HEK293 (cell line): ENCODE measurements around the gene BLOC1S4.

ENCODE experiments used
- HOXD13 ChIP-seq: sonication (generic); formaldehyde crosslinking; IDR thresholded peaks from 2 replicates; pipeline ENCODE4 v1.8.0; 2022; ENCODE audit warnings: missing genetic modification reagents, borderline replicate concordance
- ZNF530 ChIP-seq: fragments of 450-650 bp; formaldehyde crosslinking; IDR thresholded peaks from 2 replicates; pipeline ENCODE4 v1.5.1; 2016; ENCODE audit warnings: low read depth, missing biosample characterization, missing genetic modification characterization
- ZNF76 ChIP-seq: fragments of 450-650 bp; formaldehyde crosslinking; IDR thresholded peaks from 2 replicates; pipeline ENCODE4; 2016; ENCODE audit warnings: low read depth, missing biosample characterization, missing genetic modification characterization, borderline replicate concordance
- TF ChIP-seq, protein P1 (sequence below): fragments of 450-650 bp; formaldehyde crosslinking; IDR thresholded peaks from 2 replicates; pipeline ENCODE4 v1.5.1; 2016; ENCODE audit warnings: missing biosample characterization, missing genetic modification characterization
- TF ChIP-seq, protein P2 (sequence below): fragments of 450-650 bp; formaldehyde crosslinking; IDR thresholded peaks from 2 replicates; pipeline ENCODE4 v1.5.1; 2016; ENCODE audit warnings: missing biosample characterization, missing genetic modification characterization

DNA sequence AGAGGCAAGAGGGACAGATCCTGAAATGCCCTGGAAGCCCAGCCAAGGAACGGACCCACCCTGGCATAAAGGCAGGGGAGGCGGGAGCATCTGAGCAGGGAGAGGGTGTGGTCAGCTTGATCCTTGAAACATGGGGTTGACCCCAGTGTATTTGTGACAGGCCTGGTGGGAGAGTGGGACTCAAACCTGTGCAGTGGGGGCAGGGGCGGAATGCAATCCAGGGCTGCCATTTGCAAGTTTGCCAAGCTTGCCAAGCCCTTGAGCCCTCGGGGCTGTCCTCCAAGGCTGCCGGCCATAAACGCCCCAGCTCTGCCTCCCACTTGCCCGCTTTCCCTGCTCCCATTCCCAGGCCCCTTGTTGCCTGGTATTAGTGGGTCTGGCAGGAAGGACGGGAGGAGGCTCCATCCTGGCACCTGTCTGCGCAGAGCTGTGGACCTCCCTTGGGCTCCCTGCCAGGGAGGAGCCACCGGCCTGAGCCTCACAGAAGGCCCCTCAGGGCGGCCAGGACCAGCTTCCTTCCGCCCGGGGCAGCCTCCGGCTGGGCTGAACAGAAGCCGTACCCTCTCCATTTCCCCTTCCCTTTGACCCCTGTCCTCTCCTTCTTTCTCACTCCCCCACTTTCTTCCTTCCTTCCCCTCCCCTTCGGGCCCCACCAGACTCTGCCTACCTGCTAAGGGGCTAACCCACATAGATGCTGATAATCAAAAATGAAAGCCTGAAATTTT lies 21.6 kb upstream of the BLOC1S4 start:
- no peak for TF ChIP-seq ZNF76 (tag by site-specific recombination)
- TF ChIP-seq ZNF530 (tag by site-specific recombination) = no peak
- no peak for TF ChIP-seq HOXD13
- TF ChIP-seq, protein P1, sequence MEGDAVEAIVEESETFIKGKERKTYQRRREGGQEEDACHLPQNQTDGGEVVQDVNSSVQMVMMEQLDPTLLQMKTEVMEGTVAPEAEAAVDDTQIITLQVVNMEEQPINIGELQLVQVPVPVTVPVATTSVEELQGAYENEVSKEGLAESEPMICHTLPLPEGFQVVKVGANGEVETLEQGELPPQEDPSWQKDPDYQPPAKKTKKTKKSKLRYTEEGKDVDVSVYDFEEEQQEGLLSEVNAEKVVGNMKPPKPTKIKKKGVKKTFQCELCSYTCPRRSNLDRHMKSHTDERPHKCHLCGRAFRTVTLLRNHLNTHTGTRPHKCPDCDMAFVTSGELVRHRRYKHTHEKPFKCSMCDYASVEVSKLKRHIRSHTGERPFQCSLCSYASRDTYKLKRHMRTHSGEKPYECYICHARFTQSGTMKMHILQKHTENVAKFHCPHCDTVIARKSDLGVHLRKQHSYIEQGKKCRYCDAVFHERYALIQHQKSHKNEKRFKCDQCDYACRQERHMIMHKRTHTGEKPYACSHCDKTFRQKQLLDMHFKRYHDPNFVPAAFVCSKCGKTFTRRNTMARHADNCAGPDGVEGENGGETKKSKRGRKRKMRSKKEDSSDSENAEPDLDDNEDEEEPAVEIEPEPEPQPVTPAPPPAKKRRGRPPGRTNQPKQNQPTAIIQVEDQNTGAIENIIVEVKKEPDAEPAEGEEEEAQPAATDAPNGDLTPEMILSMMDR (tag by site-specific recombination) = no peak
- TF ChIP-seq, protein P2, sequence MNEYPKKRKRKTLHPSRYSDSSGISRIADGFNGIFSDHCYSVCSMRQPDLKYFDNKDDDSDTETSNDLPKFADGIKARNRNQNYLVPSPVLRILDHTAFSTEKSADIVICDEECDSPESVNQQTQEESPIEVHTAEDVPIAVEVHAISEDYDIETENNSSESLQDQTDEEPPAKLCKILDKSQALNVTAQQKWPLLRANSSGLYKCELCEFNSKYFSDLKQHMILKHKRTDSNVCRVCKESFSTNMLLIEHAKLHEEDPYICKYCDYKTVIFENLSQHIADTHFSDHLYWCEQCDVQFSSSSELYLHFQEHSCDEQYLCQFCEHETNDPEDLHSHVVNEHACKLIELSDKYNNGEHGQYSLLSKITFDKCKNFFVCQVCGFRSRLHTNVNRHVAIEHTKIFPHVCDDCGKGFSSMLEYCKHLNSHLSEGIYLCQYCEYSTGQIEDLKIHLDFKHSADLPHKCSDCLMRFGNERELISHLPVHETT (tag by site-specific recombination) = no peak
